ACHN (cell line): Measurements from ENCODE around the gene PPTC7.
"Not testable (repeated sequence)": the region's sequence is repeated elsewhere in the genome, so short reads cannot be mapped to it uniquely, and the experiment has no call there.

Experiments used
- DNase-seq: peaks from one replicate; pipeline ENCODE4 v3.0.0-alpha.2; 2015
- in situ Hi-C: cut with HindIII; loops from 2 replicates; pipeline ENCODE4 v1.10.0; 2017; ENCODE audit warnings: low sequenced_read_pairs, low pct_ligation_motif_present, low pct_unique_long_range_greater_than_20kb

PPTC7 gene

GRCh38 chr12:110565894-110566871, 16.9 kb downstream of the PPTC7 start:
- in situ Hi-C loops: no loop called here
- no peak for DNase-seq

- in situ Hi-C loops: no loop called here
- DNase-seq: no peak
Observed at GRCh38 chr12:110564471-110564991, 18.6 kb downstream of the PPTC7 start.

- DNase-seq: peak; percentile 36
- in situ Hi-C loops: no loop called here
Observed at GRCh38 chr12:110563702-110564470, 19.2 kb downstream of the PPTC7 start.

- DNase-seq, in situ Hi-C loops: not testable (repeated sequence)
Observed at GRCh38 chr12:110562386-110562785, 20.7 kb downstream of the PPTC7 start.

GRCh38 chr12:110561471-110562201, 21.5 kb downstream of the PPTC7 start:
- peak; percentile 96 for DNase-seq
- in situ Hi-C loops: no loop called here

- in situ Hi-C loops: no loop called here
- DNase-seq: no peak
Observed at GRCh38 chr12:110560946-110561345, 22.2 kb downstream of the PPTC7 start.

- in situ Hi-C loops: no loop called here
- DNase-seq: no peak
Observed at GRCh38 chr12:110560048-110560447, 23.1 kb downstream of the PPTC7 start.

GRCh38 chr12:110558945-110559344, 24.2 kb downstream of the PPTC7 start:
- in situ Hi-C loops, DNase-seq: not testable (repeated sequence)

GRCh38 chr12:110557300-110557699, 25.8 kb downstream of the PPTC7 start:
- in situ Hi-C loops: no loop called here

GRCh38 chr12:110556705-110557104, 26.4 kb downstream of the PPTC7 start:
- in situ Hi-C loops: no loop called here
- no peak for DNase-seq

More at GRCh38 chr12:110557300-110557699, 25.8 kb downstream of the PPTC7 start:
- DNase-seq: no peak

GRCh38 chr12:110555577-110556406, 27.3 kb downstream of the PPTC7 start:
- in situ Hi-C loops: no loop called here
- DNase-seq: peak; percentile 37

- DNase-seq: no peak
- in situ Hi-C loops: no loop called here
Observed at GRCh38 chr12:110554184-110554583, 28.9 kb downstream of the PPTC7 start.

- DNase-seq: no peak
- in situ Hi-C loops: no loop called here
Observed at GRCh38 chr12:110550981-110551380, 32.1 kb downstream of the PPTC7 start.

- in situ Hi-C loops: no loop called here
- no peak for DNase-seq
Observed at GRCh38 chr12:110549716-110550115, 33.4 kb downstream of the PPTC7 start.

- in situ Hi-C loops: no loop called here
Observed at GRCh38 chr12:110548678-110549077, 34.4 kb downstream of the PPTC7 start.

GRCh38 chr12:110547090-110547489, 36.0 kb downstream of the PPTC7 start:
- in situ Hi-C loops: no loop called here
- DNase-seq: no peak

More at GRCh38 chr12:110548678-110549077, 34.4 kb downstream of the PPTC7 start:
- no peak for DNase-seq

GRCh38 chr12:110546339-110546738, 36.8 kb downstream of the PPTC7 start:
- peak; percentile 82 for DNase-seq

GRCh38 chr12:110545812-110546211, 37.3 kb downstream of the PPTC7 start:
- DNase-seq: no peak
- in situ Hi-C loops: no loop called here

More at GRCh38 chr12:110546339-110546738, 36.8 kb downstream of the PPTC7 start:
- in situ Hi-C loops: no loop called here
